ENCODE measurements around the gene BPIFA1. TPM values are rescaled to one million over a fixed set of nuclear protein-coding genes. Genes with fewer than 3 reads are reported as not detected.

Gene BPIFA1
- total RNA-seq, 1 experiment from 2014 or later = not detected

- TF ChIP-seq PRDM15 (CRISPR knock-in tag; IDR thresholded peaks at IDR 0.05) = no peak
- TF ChIP-seq ESRRA (CRISPR knock-in tag; IDR thresholded peaks at IDR 0.05; ENCODE audit: borderline replicate concordance) = no peak
- no peak for TF ChIP-seq ZNF263 (CRISPR knock-in tag; IDR thresholded peaks at IDR 0.05; ENCODE audit: low read depth)
- TF ChIP-seq ZNF425 (CRISPR knock-in tag; conservative IDR thresholded peaks at IDR 0.05) = no peak
- TF ChIP-seq ZNF512 (CRISPR knock-in tag; IDR thresholded peaks at IDR 0.05; ENCODE audit: borderline replicate concordance) = no peak
- no peak for TF ChIP-seq HMGXB4 (CRISPR knock-in tag; IDR thresholded peaks at IDR 0.05)
- no peak for TF ChIP-seq USF2 (CRISPR knock-in tag; IDR thresholded peaks at IDR 0.05)
- no peak for TF ChIP-seq EMX1 (CRISPR knock-in tag; IDR thresholded peaks at IDR 0.05)
- TF ChIP-seq FOXP1 (CRISPR knock-in tag; IDR thresholded peaks at IDR 0.05; ENCODE audit: borderline replicate concordance) = no peak
- TF ChIP-seq RORB (CRISPR knock-in tag; IDR thresholded peaks at IDR 0.05) = no peak
- no peak for TF ChIP-seq ERG (CRISPR knock-in tag; IDR thresholded peaks at IDR 0.05)
- TF ChIP-seq ZNF219 (CRISPR knock-in tag; IDR thresholded peaks at IDR 0.05; ENCODE audit: borderline replicate concordance) = no peak
- ATAC-seq (no peak), DNase-seq (ENCODE audit: low spot score) (no peak)
- no peak overlapping the region for H3K4me3 Mint-ChIP-seq
- ChIA-PET POLR2A (no interaction called here), CTCF (no interaction called here)
- no peaks in the 10 kb centered on the region for H3K9me3 Mint-ChIP-seq
- H3K36me3 Mint-ChIP-seq = no peaks in the 10 kb centered on the region
- H3K27ac Mint-ChIP-seq = no peak overlapping the region
- H3K27me3 Mint-ChIP-seq (ENCODE audit: low read depth) = peaks cover 6% of the 10 kb centered on the region; the same call in 1 of the 2 replicates
- peaks cover 4% of the 10 kb centered on the region for H3K4me1 Mint-ChIP-seq
Observed at GRCh38 chr20:33191484-33191883, 44.3 kb upstream of the BPIFA1 start.

GRCh38 chr20:33191955-33192354 lies 43.8 kb upstream of the BPIFA1 start:
- H3K27me3 Mint-ChIP-seq (ENCODE audit: low read depth) = peaks cover 6% of the 10 kb centered on the region; the same call in 1 of the 2 replicates
- ATAC-seq = no peak
- peaks cover 4% of the 10 kb centered on the region for H3K4me1 Mint-ChIP-seq
- no peak overlapping the region for H3K27ac Mint-ChIP-seq
- ChIA-PET POLR2A (no interaction called here), CTCF (no interaction called here)
- DNase-seq (ENCODE audit: low spot score) = no peak
- H3K9me3 Mint-ChIP-seq = no peaks in the 10 kb centered on the region
- H3K36me3 Mint-ChIP-seq = no peaks in the 10 kb centered on the region
- H3K4me3 Mint-ChIP-seq = no peak overlapping the region
- TF ChIP-seq ZNF425 (CRISPR knock-in tag; conservative IDR thresholded peaks at IDR 0.05) = no peak
- no peak for TF ChIP-seq FOXP1 (CRISPR knock-in tag; IDR thresholded peaks at IDR 0.05; ENCODE audit: borderline replicate concordance)
- no peak for TF ChIP-seq ZNF219 (CRISPR knock-in tag; IDR thresholded peaks at IDR 0.05; ENCODE audit: borderline replicate concordance)
- TF ChIP-seq CBFB (CRISPR knock-in tag; IDR thresholded peaks at IDR 0.05; ENCODE audit: low read depth) = no peak
- TF ChIP-seq AFF4 (CRISPR knock-in tag; IDR thresholded peaks at IDR 0.05; ENCODE audit: borderline replicate concordance) = no peak
- no peak for TF ChIP-seq NR3C1 (CRISPR knock-in tag; conservative IDR thresholded peaks at IDR 0.05; ENCODE audit: low read depth)
